H1 (cell line): ENCODE data around the gene ISG20L2. TPM values are rescaled to one million over a fixed set of nuclear protein-coding genes. Genes with fewer than 3 reads are reported as not detected.

Experiments
- CHD2 ChIP-seq: IDR thresholded peaks from 2 replicates; pipeline ENCODE4 v1.6.1; 2012; ENCODE audit warnings: low read length, improper control_type of control experiment
- EP300 ChIP-seq, 2 experiments: IDR thresholded peaks; 1 replicate in 1 of 2; 2 replicates in 1 of 2; pipeline ENCODE4 v1.6.1; 2011 to 2012; ENCODE audit warnings: low read depth in 2 of 2, low read length in 2 of 2, mild to moderate bottlenecking in 2 of 2, borderline replicate concordance in 1 of 2, inconsistent platforms in 1 of 2, moderate library complexity in 1 of 2
- KDM5A ChIP-seq: fragments of 200-600 bp; IDR thresholded peaks from 2 replicates; pipeline ENCODE4 v1.7.1; 2012; ENCODE audit warnings: mild to moderate bottlenecking, low read length, inconsistent platforms, mixed read lengths
- RXRA ChIP-seq: IDR thresholded peaks from 2 replicates; pipeline ENCODE4 v1.6.1; 2011; ENCODE audit warnings: low read depth, mild to moderate bottlenecking, low read length, moderate library complexity; ENCODE audit not compliant: insufficient read depth
- SP4 ChIP-seq: IDR thresholded peaks from 2 replicates; pipeline ENCODE4 v1.6.1; 2012; ENCODE audit warnings: low read length, inconsistent platforms
- TAF7 ChIP-seq: optimal IDR thresholded peaks from 2 replicates; pipeline ENCODE3; 2011; ENCODE audit warnings: low read depth, mild to moderate bottlenecking, inconsistent platforms, low read length, moderate library complexity, borderline replicate concordance
- polyA plus RNA-seq, 7 experiments: library from polyadenylated mRNA; depleted of rRNA in 3 of 7; stranded (reverse) in 5 of 7; unstranded in 2 of 7; fragments of >200 nt in 5 of 7; fragments of 200-250 nt in 2 of 7; gene quantifications; 1 replicate in 5 of 7; 2 replicates in 1 of 7; 4 replicates in 1 of 7; pipeline versions ENCODE4 v1.2.1 to v1.2.3, GENCODE V29; 2011 to 2013; ENCODE audit warnings: missing spikeins in 2 of 7, mixed read lengths in 2 of 7
- total RNA-seq: library from RNA; stranded (reverse); fragmentation: NEBNext Ultra II Directional; extraction: Animal tissue kit (Norgen Biotek cat#: 25700); gene quantifications from 2 replicates; pipeline ENCODE4 v1.2.1, GENCODE V29; 2021

The ISG20L2 gene
- total and polyA plus RNA-seq, 2 of the 8 experiments (the other 6 are each of a cell fraction or from before 2014, with no cell fraction given) = 47.5 to 53.0 TPM

DNA sequence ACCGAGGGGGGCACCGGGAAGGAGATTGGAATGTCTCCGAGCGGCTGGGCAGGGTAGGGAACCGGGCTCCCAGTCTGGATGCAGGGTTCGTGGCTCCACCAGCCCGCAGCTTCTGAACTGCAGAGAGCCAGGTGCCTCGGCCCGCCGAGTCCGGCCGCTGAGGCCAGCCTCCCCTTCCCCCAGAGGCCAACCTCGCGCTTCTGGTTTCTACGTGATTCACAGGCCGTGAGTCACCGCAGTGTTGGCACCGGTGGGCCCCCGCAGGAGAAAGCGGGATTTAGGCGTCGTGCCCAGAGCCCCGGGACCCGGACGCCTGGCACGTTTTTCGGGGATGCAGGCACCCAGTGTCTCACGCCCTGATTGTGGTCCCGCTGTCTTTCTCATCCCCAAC lies 23.6 kb downstream of the ISG20L2 start (continued):
- TF ChIP-seq TAF7 (no peak), SP4 (no peak), KDM5A (no peak), RXRA (no peak), CHD2 (no peak), EP300 (IDR thresholded peaks at IDR 0.05; ENCODE audit: borderline replicate concordance in 1 of 2, low read depth in 2 of 2, low read length in 2 of 2) (no peak)
